Keratinocyte (primary cell): Measurements from ENCODE around the gene ERH. TPM values are rescaled to one million over a fixed set of nuclear protein-coding genes. Genes with fewer than 3 reads are reported as not detected.
A peak's percentile ranks its signal among the peaks of the same experiment; 100 is the strongest.

Source experiments
- DNase-seq: peaks from one replicate; pipeline ENCODE4 v3.0.0-alpha.2; 2011; ENCODE audit warnings: low read depth, missing footprints, low spot score
- FAIRE-seq: peaks from 2 replicates; lab custom pipeline; 2011; peaks lifted over from hg19 to GRCh38; lab: Jason Lieb, UNC
- H2AFZ ChIP-seq: 2 replicates; pipeline ENCODE4 v1.6.0; 2012; ENCODE audit warnings: low read length, control low read depth, inconsistent platforms; ENCODE audit not compliant: control insufficient read depth
- H3K27ac ChIP-seq: 2 replicates; pipeline ENCODE4 v1.5.1; 2011; ENCODE audit warnings: low read length; ENCODE audit not compliant: control insufficient read depth, insufficient read depth
- H3K27me3 ChIP-seq: 3 replicates; pipeline ENCODE4 v1.6.0; 2011; ENCODE audit warnings: low read length; ENCODE audit not compliant: control insufficient read depth, insufficient read depth; ENCODE audit errors: extremely low read depth
- H3K36me3 ChIP-seq, 2 experiments: 2 replicates in 1 of 2; 3 replicates in 1 of 2; pipeline ENCODE4 v1.5.1; 2011; ENCODE audit warnings: low read length in 2 of 2, mild to moderate bottlenecking in 1 of 2; ENCODE audit not compliant: control insufficient read depth in 2 of 2, insufficient read depth in 2 of 2; ENCODE audit errors: extremely low read depth in 1 of 2
- H3K4me1 ChIP-seq: 3 replicates; pipeline ENCODE4 v1.5.1; 2011; ENCODE audit warnings: low read length; ENCODE audit not compliant: control insufficient read depth, insufficient read depth; ENCODE audit errors: extremely low read depth
- H3K4me2 ChIP-seq: 3 replicates; pipeline ENCODE4 v1.6.0; 2011; ENCODE audit warnings: low read depth, low read length; ENCODE audit not compliant: control insufficient read depth, insufficient read depth; ENCODE audit errors: extremely low read depth
- H3K4me3 ChIP-seq, 3 experiments: fragments of 200-600 bp in 1 of 3; sonication (generic) in 1 of 3; 2 replicates in 2 of 3; 3 replicates in 1 of 3; pipeline ENCODE4 v1.5.1; 2011 to 2016; ENCODE audit warnings: low read length in 3 of 3, mild to moderate bottlenecking in 3 of 3, control low read depth in 2 of 3, inconsistent platforms in 1 of 3, low read depth in 1 of 3, mixed read lengths in 1 of 3, mixed run types in 1 of 3, moderate library complexity in 1 of 3; ENCODE audit not compliant: control insufficient read depth in 2 of 3, insufficient read depth in 2 of 3; ENCODE audit errors: extremely low read depth in 1 of 3
- H3K79me2 ChIP-seq: 2 replicates; pipeline ENCODE4 v1.6.0; 2012; ENCODE audit warnings: low read length; ENCODE audit not compliant: control insufficient read depth, insufficient read depth
- H3K9ac ChIP-seq: 3 replicates; pipeline ENCODE4 v1.6.0; 2011; ENCODE audit warnings: low read length; ENCODE audit not compliant: control insufficient read depth, insufficient read depth; ENCODE audit errors: extremely low read depth
- H3K9me1 ChIP-seq: 3 replicates; pipeline ENCODE4 v1.6.0; 2011; ENCODE audit warnings: low read length; ENCODE audit not compliant: control insufficient read depth, insufficient read depth; ENCODE audit errors: extremely low read depth
- H3K9me3 ChIP-seq: 2 replicates; pipeline ENCODE4 v1.5.1; 2012; ENCODE audit warnings: low read depth, low read length; ENCODE audit not compliant: control insufficient read depth
- H4K20me1 ChIP-seq: 3 replicates; pipeline ENCODE4 v1.6.0; 2011; ENCODE audit warnings: low read length; ENCODE audit not compliant: control insufficient read depth, insufficient read depth; ENCODE audit errors: extremely low read depth
- EZH2 ChIP-seq: IDR thresholded peaks from one replicate; pipeline ENCODE4 v1.6.1; 2012; ENCODE audit warnings: inconsistent platforms, mild to moderate bottlenecking, low read length, moderate library complexity
- dilution Hi-C: fragments of 300-500 bp; cut with MboI; formaldehyde crosslinking; loops from one replicate; pipeline ENCODE4 v1.7.0; 2020; ENCODE audit warnings: low sequenced_read_pairs; ENCODE audit not compliant: extremely low pct_ligation_motif_present
- polyA plus RNA-seq, 5 experiments: library from polyadenylated mRNA; depleted of rRNA in 3 of 5; stranded (reverse) in 3 of 5; stranded (forward) in 1 of 5; unstranded in 1 of 5; fragments of >200 nt; gene quantifications; 1 replicate in 1 of 5; 2 replicates in 3 of 5; 3 replicates in 1 of 5; pipeline versions ENCODE4 v1.2.1 to v1.2.3, GENCODE V29; 2011 to 2012; ENCODE audit warnings: missing spikeins in 2 of 5, low read depth in 1 of 5, low replicate concordance in 1 of 5
- TF ChIP-seq, protein P1 (sequence below), 3 experiments: IDR thresholded peaks in 1 of 3; conservative IDR thresholded peaks in 1 of 3; optimal IDR thresholded peaks in 1 of 3; 2 replicates in 2 of 3; 3 replicates in 1 of 3; pipeline versions ENCODE3 to v1.5.1; 2011; ENCODE audit warnings: low read length in 3 of 3, mild to moderate bottlenecking in 3 of 3, moderate library complexity in 2 of 3, control low read depth in 1 of 3, inconsistent platforms in 1 of 3; ENCODE audit not compliant: insufficient read depth in 2 of 3; ENCODE audit errors: extremely low read depth in 1 of 3

Gene ERH
- polyA plus RNA-seq, 1 donor (not counting 4 experiments of a cell fraction or from before 2014, with no cell fraction given): 256 TPM

DNA sequence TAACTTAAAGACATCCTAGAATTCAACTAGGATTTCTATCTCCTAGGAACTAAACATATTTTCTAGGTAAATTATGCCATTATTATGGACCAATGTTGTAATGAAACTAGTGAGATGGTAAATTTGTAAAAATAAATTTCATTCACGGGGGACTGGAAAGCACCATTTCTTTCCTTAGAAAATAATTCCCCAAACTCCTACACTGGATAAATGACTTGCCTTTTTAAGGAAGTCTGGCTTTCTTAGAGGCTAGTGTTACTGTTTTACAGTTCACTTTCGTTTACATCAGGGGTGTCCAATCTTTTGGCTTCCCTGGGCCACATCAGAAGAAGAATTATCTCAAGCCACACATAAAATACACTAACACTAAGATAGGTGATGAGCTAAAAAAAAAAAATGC lies 3.7 kb upstream of the ERH start:
- Histone ChIP-seq H3K9me3 (no peaks in the 10 kb centered on the region), H3K9ac (no peak overlapping the region), H3K4me1 (peaks cover 19% of the 10 kb centered on the region), H3K27me3 (no peaks in the 10 kb centered on the region), H3K9me1 (no peaks in the 10 kb centered on the region), H3K36me3 (no peaks in the 10 kb centered on the region), H2AFZ (no peak overlapping the region), H3K4me2 (peak overlapping the region; percentile 80), H3K79me2 (peaks cover 83% of the 10 kb centered on the region), H4K20me1 (peaks cover 2% of the 10 kb centered on the region), H3K27ac (no peak overlapping the region), H3K4me3 (no peak overlapping the region)
- TF ChIP-seq, protein P1, sequence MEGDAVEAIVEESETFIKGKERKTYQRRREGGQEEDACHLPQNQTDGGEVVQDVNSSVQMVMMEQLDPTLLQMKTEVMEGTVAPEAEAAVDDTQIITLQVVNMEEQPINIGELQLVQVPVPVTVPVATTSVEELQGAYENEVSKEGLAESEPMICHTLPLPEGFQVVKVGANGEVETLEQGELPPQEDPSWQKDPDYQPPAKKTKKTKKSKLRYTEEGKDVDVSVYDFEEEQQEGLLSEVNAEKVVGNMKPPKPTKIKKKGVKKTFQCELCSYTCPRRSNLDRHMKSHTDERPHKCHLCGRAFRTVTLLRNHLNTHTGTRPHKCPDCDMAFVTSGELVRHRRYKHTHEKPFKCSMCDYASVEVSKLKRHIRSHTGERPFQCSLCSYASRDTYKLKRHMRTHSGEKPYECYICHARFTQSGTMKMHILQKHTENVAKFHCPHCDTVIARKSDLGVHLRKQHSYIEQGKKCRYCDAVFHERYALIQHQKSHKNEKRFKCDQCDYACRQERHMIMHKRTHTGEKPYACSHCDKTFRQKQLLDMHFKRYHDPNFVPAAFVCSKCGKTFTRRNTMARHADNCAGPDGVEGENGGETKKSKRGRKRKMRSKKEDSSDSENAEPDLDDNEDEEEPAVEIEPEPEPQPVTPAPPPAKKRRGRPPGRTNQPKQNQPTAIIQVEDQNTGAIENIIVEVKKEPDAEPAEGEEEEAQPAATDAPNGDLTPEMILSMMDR (optimal IDR thresholded peaks at IDR 0.05 in 1 of 3, IDR thresholded peaks at IDR 0.05 in 1 of 3, conservative IDR thresholded peaks at IDR 0.05 in 1 of 3; ENCODE audit: extremely low read depth in 1 of 3, insufficient read depth in 2 of 3, low read length in 3 of 3): no peak
- TF ChIP-seq EZH2: no peak
- FAIRE-seq (no peak), DNase-seq (no peak)
- dilution Hi-C loops: no loop called here

DNA sequence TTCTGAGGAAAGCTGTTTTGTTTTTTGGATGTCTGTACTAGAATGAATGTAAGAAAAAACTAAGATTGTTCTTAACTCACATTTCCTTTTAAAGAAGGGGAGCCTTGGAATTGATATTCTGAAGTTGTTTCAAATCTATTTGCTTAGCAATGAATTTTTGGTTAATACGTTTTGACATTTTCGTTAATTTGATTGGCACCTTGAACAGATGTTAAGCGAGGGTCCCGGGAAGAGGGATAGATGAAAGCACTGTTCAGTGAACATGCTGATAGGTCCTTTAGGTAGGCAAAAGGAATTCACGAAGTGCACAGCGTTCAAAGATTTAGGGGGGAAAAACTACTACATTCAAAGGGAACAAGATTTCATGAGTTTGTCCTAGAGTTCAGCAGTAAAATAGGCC lies 2.1 kb upstream of the ERH start:
- Histone ChIP-seq H3K79me2 (peaks cover 90% of the 10 kb centered on the region), H3K36me3 (peaks cover 2 to 5% of the 10 kb centered on the region in 2 experiments), H4K20me1 (peaks cover 1% of the 10 kb centered on the region), H3K9me1 (no peaks in the 10 kb centered on the region), H3K4me2 (peak overlapping the region; percentile 80), H2AFZ (no peak overlapping the region), H3K9ac (no peak overlapping the region), H3K27me3 (no peaks in the 10 kb centered on the region), H3K4me1 (peaks cover 20% of the 10 kb centered on the region), H3K27ac (no peak overlapping the region), H3K4me3 (peak overlapping the region; percentile 53 to 92 (median 77)), H3K9me3 (no peaks in the 10 kb centered on the region)
- no peak for TF ChIP-seq EZH2
- TF ChIP-seq, protein P1 (optimal IDR thresholded peaks at IDR 0.05 in 1 of 3, IDR thresholded peaks at IDR 0.05 in 1 of 3, conservative IDR thresholded peaks at IDR 0.05 in 1 of 3; ENCODE audit: extremely low read depth in 1 of 3, insufficient read depth in 2 of 3, low read length in 3 of 3): no peak
- dilution Hi-C loops: no loop called here
- no peak for DNase-seq
- FAIRE-seq: no peak
